Muscle of leg (tissue), 11 donors: ENCODE data around the gene C1QL4. TPM values are rescaled to one million over a fixed set of nuclear protein-coding genes. Genes with fewer than 3 reads are reported as not detected.
"Not testable (repeated sequence)": the region's sequence is repeated elsewhere in the genome, so short reads cannot be mapped to it uniquely, and the experiment has no call there.

Source experiments
- DNase-seq: peaks from one replicate; pipeline ENCODE4 v3.0.0; 2013
- H3K27ac ChIP-seq: one replicate; pipeline ENCODE4 v1.5.1; 2013; ENCODE audit warnings: mild to moderate bottlenecking, low read length, control low read depth
- H3K27me3 ChIP-seq: one replicate; pipeline ENCODE4 v1.6.1; 2013; ENCODE audit warnings: low read length; ENCODE audit not compliant: control insufficient read depth, insufficient read depth
- H3K36me3 ChIP-seq: one replicate; pipeline ENCODE4 v1.6.1; 2013; ENCODE audit warnings: low read length; ENCODE audit not compliant: control insufficient read depth, insufficient read depth
- H3K4me1 ChIP-seq: one replicate; pipeline ENCODE4 v1.6.1; 2013; ENCODE audit warnings: low read length; ENCODE audit not compliant: control insufficient read depth, insufficient read depth
- H3K4me3 ChIP-seq: one replicate; pipeline ENCODE4 v1.5.1; 2013; ENCODE audit warnings: low read length, control low read depth
- H3K9me3 ChIP-seq: replicated peaks from 2 replicates; pipeline ENCODE4 v1.6.1; 2013; ENCODE audit warnings: low read depth, low read length; ENCODE audit not compliant: control insufficient read depth
- WGBS: methylation state at CpG from one replicate; pipeline ENCODE4 v1.1.5; 2013; ENCODE audit warnings: missing lambda C conversion rate; ENCODE audit not compliant: insufficient coverage; 5-methylcytosine and 5-hydroxymethylcytosine counted together
- polyA plus RNA-seq, 8 donors: library from polyadenylated mRNA; unstranded; fragments of 120-200 nt; gene quantifications; one replicate each; pipeline versions ENCODE4 v1.2.1 to v1.2.3, GENCODE V29; 2013; ENCODE audit warnings: inconsistent platforms in 1 of 8, low replicate concordance in 1 of 8; ENCODE audit not compliant: insufficient read length in 8 of 8, insufficient read depth in 1 of 8
- total RNA-seq: library from RNA; stranded (reverse); fragments of 120-200 nt; gene quantifications from one replicate; pipeline ENCODE4 v1.2.4, GENCODE V29; 2013

C1QL4 gene
- total and polyA plus RNA-seq, 9 donors, result 0.05 to 0.27 (median 0.12) TPM; not detected in 2

GRCh38 chr12:49323524-49324097 lies 13.4 kb downstream of the C1QL4 start:
- Histone ChIP-seq H3K36me3 (peaks cover 22% of the 10 kb centered on the region), H3K9me3 (no peaks in the 10 kb centered on the region), H3K27ac (no peak overlapping the region), H3K27me3 (no peaks in the 10 kb centered on the region), H3K4me3 (peak overlapping the region; percentile 91), H3K4me1 (peaks cover 13% of the 10 kb centered on the region)
- no peak for DNase-seq
- WGBS, result 0% methylated on average over 3 of the region's 19 CpGs

GRCh38 chr12:49322708-49323523 lies 14.1 kb downstream of the C1QL4 start, which contains the start of gene TROAP:
TSS of gene TROAP (plus strand) at chr12:49323255. CDS start at chr12:49323609, 354 bp downstream.
- H3K27ac ChIP-seq, result peak within 1 kb of the TSS; percentile 79
- WGBS, result under 1% methylated on average over 64 of the region's 65 CpGs

GRCh38 chr12:49322367-49322707 lies 14.7 kb downstream of the C1QL4 start:
- H3K4me3 ChIP-seq, result peak overlapping the region; percentile 91
- H3K36me3 ChIP-seq, result peaks cover 20% of the 10 kb centered on the region
- DNase-seq, result no peak
- peaks cover 13% of the 10 kb centered on the region for H3K4me1 ChIP-seq
- no peaks in the 10 kb centered on the region for H3K9me3 ChIP-seq
- 33% methylated on average over 6 of the region's 12 CpGs for WGBS
- peaks cover 3% of the 10 kb centered on the region for H3K27me3 ChIP-seq
- peak overlapping the region; percentile 79 for H3K27ac ChIP-seq

More at GRCh38 chr12:49322708-49323523, 14.1 kb downstream of the C1QL4 start, which contains the start of gene TROAP:
- Histone ChIP-seq H3K4me3 (peak within 1 kb of the TSS; percentile 91), H3K36me3 (peaks cover 22% of the 10 kb centered on the region), H3K27me3 (peaks cover 3% of the 10 kb centered on the region), H3K9me3 (no peaks in the 10 kb centered on the region), H3K4me1 (peaks cover 13% of the 10 kb centered on the region)
- DNase-seq, result peak; percentile 100

GRCh38 chr12:49320411-49321103 lies 16.4 kb downstream of the C1QL4 start:
- not testable (repeated sequence) for H3K27me3 ChIP-seq, H3K27ac ChIP-seq, H3K4me3 ChIP-seq, DNase-seq, H3K36me3 ChIP-seq, H3K9me3 ChIP-seq
- H3K4me1 ChIP-seq, result peaks cover 13% of the 10 kb centered on the region
- 93% methylated on average over 6 of the region's 9 CpGs for WGBS

- not testable (repeated sequence) for H3K4me1 ChIP-seq, H3K36me3 ChIP-seq, H3K4me3 ChIP-seq, H3K27ac ChIP-seq, H3K9me3 ChIP-seq, H3K27me3 ChIP-seq, DNase-seq
- 92% methylated on average over 3 of the region's 10 CpGs for WGBS
These were observed 19.9 kb downstream of the C1QL4 start for GRCh38 chr12:49317118-49317517.

GRCh38 chr12:49314811-49315210 lies 22.2 kb downstream of the C1QL4 start:
- no peaks in the 10 kb centered on the region for H3K4me1 ChIP-seq
- H3K4me3 ChIP-seq, result no peak overlapping the region
- WGBS, result 75% methylated on average over 1 of the region's 1 CpG
- H3K9me3 ChIP-seq, result no peaks in the 10 kb centered on the region
- no peak overlapping the region for H3K27ac ChIP-seq
- no peaks in the 10 kb centered on the region for H3K36me3 ChIP-seq
- H3K27me3 ChIP-seq, result peaks cover 3% of the 10 kb centered on the region
- DNase-seq, result no peak

GRCh38 chr12:49310451-49311000 lies 26.5 kb downstream of the C1QL4 start:
- peaks cover 12% of the 10 kb centered on the region for H3K27me3 ChIP-seq
- not testable (repeated sequence) for H3K36me3 ChIP-seq, H3K9me3 ChIP-seq, DNase-seq, H3K4me3 ChIP-seq, H3K4me1 ChIP-seq, H3K27ac ChIP-seq
- no CpG with 5 or more reads among the region's 3 CpGs for WGBS

GRCh38 chr12:49309386-49309785 lies 27.6 kb downstream of the C1QL4 start:
- 88% methylated on average over 1 of the region's 7 CpGs for WGBS
- no peaks in the 10 kb centered on the region for H3K9me3 ChIP-seq
- H3K27me3 ChIP-seq, result peaks cover 12% of the 10 kb centered on the region
- no peaks in the 10 kb centered on the region for H3K36me3 ChIP-seq
- no peak overlapping the region for H3K4me3 ChIP-seq
- H3K27ac ChIP-seq, result no peak overlapping the region
- no peaks in the 10 kb centered on the region for H3K4me1 ChIP-seq
- no peak for DNase-seq

- peaks cover 6% of the 10 kb centered on the region for H3K4me1 ChIP-seq
- no peaks in the 10 kb centered on the region for H3K36me3 ChIP-seq
- 73% methylated on average over 4 of the region's 6 CpGs for WGBS
- no peaks in the 10 kb centered on the region for H3K9me3 ChIP-seq
- no peak overlapping the region for H3K27ac ChIP-seq
- no peak overlapping the region for H3K4me3 ChIP-seq
- H3K27me3 ChIP-seq, result peaks cover 22% of the 10 kb centered on the region
- DNase-seq, result no peak
These were observed 31.1 kb downstream of the C1QL4 start for GRCh38 chr12:49305762-49306510.
